Measurements from ENCODE around the gene TGOLN2. TPM values are rescaled to one million over a fixed set of nuclear protein-coding genes. Genes with fewer than 3 reads are reported as not detected.

Gene TGOLN2
- total and polyA plus RNA-seq, 2 of the 13 experiments (the other 11 are each of a cell fraction or from before 2014, with no cell fraction given): 99.6 to 155 TPM

GRCh38 chr2:85273738-85274731 lies 53.8 kb downstream of the TGOLN2 start (continued):
- TF ChIP-seq CEBPZ (IDR thresholded peaks at IDR 0.05; ENCODE audit: low read length) (no peak), ZBTB44 (CRISPR knock-in tag; IDR thresholded peaks at IDR 0.05) (no peak), EED (CRISPR knock-in tag; IDR thresholded peaks at IDR 0.05) (no peak), NAIF1 (CRISPR knock-in tag; IDR thresholded peaks at IDR 0.05; ENCODE audit: borderline replicate concordance) (no peak), ATF5 (CRISPR knock-in tag; IDR thresholded peaks at IDR 0.05; ENCODE audit: low read depth) (0 out of 2 replicates have a peak, but pooled peaks have one; percentile 72), WIZ (CRISPR knock-in tag; IDR thresholded peaks at IDR 0.05) (0 out of 2 replicates have a peak, but pooled peaks have one; percentile 38), PHF21A (CRISPR knock-in tag; IDR thresholded peaks at IDR 0.05) (0 out of 2 replicates have a peak, but pooled peaks have one; percentile 38), KDM5B (CRISPR knock-in tag; IDR thresholded peaks at IDR 0.05; ENCODE audit: borderline replicate concordance) (peak; percentile 74; the same call in 1 of the 2 replicates), SKIL (CRISPR knock-in tag; IDR thresholded peaks at IDR 0.05; ENCODE audit: borderline replicate concordance) (peak; percentile 51; the same call in 1 of the 2 replicates), ZNF7 (CRISPR knock-in tag; IDR thresholded peaks at IDR 0.05) (no peak), XRCC5 (optimal IDR thresholded peaks at IDR 0.05; ENCODE audit: low read length) (peak; percentile 47), MEF2D (CRISPR knock-in tag; IDR thresholded peaks at IDR 0.05) (0 out of 2 replicates have a peak, but pooled peaks have one; percentile 42), SOX5 (CRISPR knock-in tag; IDR thresholded peaks at IDR 0.05; ENCODE audit: borderline replicate concordance) (0 out of 2 replicates have a peak, but pooled peaks have one; percentile 22), DNMT1 (CRISPR knock-in tag; IDR thresholded peaks at IDR 0.05) (0 out of 2 replicates have a peak, but pooled peaks have one; percentile 12), CREBL2 (CRISPR knock-in tag; IDR thresholded peaks at IDR 0.05; ENCODE audit: borderline replicate concordance) (no peak), GMEB2 (CRISPR knock-in tag; IDR thresholded peaks at IDR 0.05; ENCODE audit: low read depth) (no peak), KDM3A (CRISPR knock-in tag; IDR thresholded peaks at IDR 0.05; ENCODE audit: low read depth) (no peak), MEIS1 (CRISPR knock-in tag; IDR thresholded peaks at IDR 0.05; ENCODE audit: borderline replicate concordance) (no peak)

Measured in HepG2 (cell line).